ENCODE data around the gene PLEKHJ1.

The PLEKHJ1 gene

GRCh38 chr19:2243274-2244124 is 7.4 kb upstream of the PLEKHJ1 start:
- peak overlapping the region in 1 of 3 experiments; percentile 35 for H3K4me3 Mint-ChIP-seq
- H3K36me3 Mint-ChIP-seq (ENCODE audit: low read depth), result peaks cover 29% of the 10 kb centered on the region
- no peaks in the 10 kb centered on the region for H3K27me3 Mint-ChIP-seq (ENCODE audit: low read depth)
- peaks cover 39% of the 10 kb centered on the region for H3K4me1 Mint-ChIP-seq
- peak overlapping the region; percentile 53 to 90 (median 89) for H3K27ac Mint-ChIP-seq
- no peak for TF ChIP-seq CTCF (IDR thresholded peaks at IDR 0.05; ENCODE audit: unreplicated experiment in 3 of 3)
- no peaks in the 10 kb centered on the region for H3K9me3 Mint-ChIP-seq

- Mint-ChIP-seq H3K36me3 (ENCODE audit: low read depth) (peaks cover 32% of the 10 kb centered on the region), H3K27me3 (ENCODE audit: low read depth) (no peaks in the 10 kb centered on the region), H3K4me3 (peak overlapping the region in 2 of 3 experiments; percentile 17 to 30), H3K9me3 (no peaks in the 10 kb centered on the region), H3K4me1 (peaks cover 44% of the 10 kb centered on the region), H3K27ac (peak overlapping the region; percentile 29 to 70 (median 64))
- TF ChIP-seq CTCF (IDR thresholded peaks at IDR 0.05; ENCODE audit: unreplicated experiment in 3 of 3), result no peak
Observed at GRCh38 chr19:2242816-2243215, 6.7 kb upstream of the PLEKHJ1 start.

- peaks cover 32% of the 10 kb centered on the region for H3K36me3 Mint-ChIP-seq (ENCODE audit: low read depth)
- H3K27me3 Mint-ChIP-seq (ENCODE audit: low read depth), result no peaks in the 10 kb centered on the region
- peaks cover 49% of the 10 kb centered on the region for H3K4me1 Mint-ChIP-seq
- H3K27ac Mint-ChIP-seq, result peak overlapping the region; percentile 29 to 70 (median 64)
- H3K4me3 Mint-ChIP-seq, result peak overlapping the region; percentile 26 to 60 (median 49)
- no peaks in the 10 kb centered on the region for H3K9me3 Mint-ChIP-seq
- TF ChIP-seq CTCF (IDR thresholded peaks at IDR 0.05; ENCODE audit: unreplicated experiment in 3 of 3), result no peak
Observed at GRCh38 chr19:2242092-2242537, 6.0 kb upstream of the PLEKHJ1 start.

- TF ChIP-seq CTCF (IDR thresholded peaks at IDR 0.05; ENCODE audit: unreplicated experiment in 3 of 3), result no peak
- Mint-ChIP-seq H3K4me1 (peaks cover 57% of the 10 kb centered on the region), H3K36me3 (ENCODE audit: low read depth) (peaks cover 36% of the 10 kb centered on the region), H3K4me3 (peak overlapping the region; percentile 86 to 100 (median 97)), H3K9me3 (no peaks in the 10 kb centered on the region), H3K27me3 (ENCODE audit: low read depth) (no peaks in the 10 kb centered on the region), H3K27ac (peak overlapping the region; percentile 94 to 100 (median 99))
Observed at GRCh38 chr19:2240881-2241760, 5.0 kb upstream of the PLEKHJ1 start.

GRCh38 chr19:2239771-2240770 is 3.9 kb upstream of the PLEKHJ1 start:
- Mint-ChIP-seq H3K27ac (peak overlapping the region; percentile 94 to 100 (median 99)), H3K4me1 (peaks cover 60% of the 10 kb centered on the region), H3K4me3 (peak overlapping the region; percentile 86 to 100 (median 97)), H3K27me3 (ENCODE audit: low read depth) (no peaks in the 10 kb centered on the region), H3K36me3 (ENCODE audit: low read depth) (peaks cover 30% of the 10 kb centered on the region), H3K9me3 (no peaks in the 10 kb centered on the region)
- no peak for TF ChIP-seq CTCF (IDR thresholded peaks at IDR 0.05; ENCODE audit: unreplicated experiment in 3 of 3)

Measured in nephron (organoid).